CD4-positive, alpha-beta T cell treated with Interleukin-6 at 100 ng/mL for 8 hours (primary cell): ENCODE measurements around the gene MYO7B.

Experiments
- DNase-seq: peaks from one replicate; pipeline ENCODE4 v3.0.0-alpha.2; 2020; ENCODE audit warnings: mixed read lengths, low spot score

MYO7B gene

GRCh38 chr2:127650041-127650784, 114.7 kb downstream of the MYO7B start:
- DNase-seq, result no peak

- no peak for DNase-seq
Measured at GRCh38 chr2:127650785-127651380, 115.4 kb downstream of the MYO7B start.

GRCh38 chr2:127651381-127651809, 115.9 kb downstream of the MYO7B start:
- DNase-seq, result no peak

- no peak for DNase-seq
Measured at GRCh38 chr2:127651971-127652550, 116.6 kb downstream of the MYO7B start.

- no peak for DNase-seq
Measured at GRCh38 chr2:127652786-127653357, 117.4 kb downstream of the MYO7B start.

DNA sequence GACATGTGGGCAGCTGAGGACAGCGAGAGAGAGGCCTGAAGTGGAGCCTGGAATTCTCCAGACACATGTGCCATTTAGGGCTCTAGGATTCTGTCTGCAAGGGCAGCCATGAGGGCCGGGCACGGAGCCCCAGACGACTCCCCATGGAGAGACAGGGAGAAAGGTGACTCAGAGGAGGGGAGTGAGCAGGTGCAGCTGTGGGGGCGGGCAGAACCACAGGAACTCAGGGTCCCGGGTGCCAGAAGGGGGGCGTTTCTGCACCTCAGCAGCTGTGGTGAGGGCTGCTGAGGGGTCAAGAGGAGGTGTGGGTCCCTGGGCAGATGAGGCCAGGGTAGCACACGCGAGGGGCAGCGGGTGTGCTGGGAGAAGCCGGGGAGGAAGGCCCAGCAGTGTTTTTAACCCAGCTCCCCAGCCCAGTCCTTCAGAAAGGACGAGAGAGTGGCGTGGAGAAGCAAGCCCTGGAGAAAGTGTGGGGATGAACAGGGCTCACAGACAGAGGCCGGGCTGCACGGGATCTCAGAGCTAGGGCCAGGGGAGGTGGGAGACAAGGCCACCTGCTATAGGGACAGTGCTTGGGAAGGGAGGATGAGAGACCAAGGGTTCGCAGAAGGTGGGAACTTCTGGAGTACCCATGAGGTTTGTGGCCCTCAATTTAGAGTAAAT, 118.1 kb downstream of the MYO7B start:
- DNase-seq, result no peak

- no peak for DNase-seq
Measured at GRCh38 chr2:127654084-127654837, 118.8 kb downstream of the MYO7B start.

DNA sequence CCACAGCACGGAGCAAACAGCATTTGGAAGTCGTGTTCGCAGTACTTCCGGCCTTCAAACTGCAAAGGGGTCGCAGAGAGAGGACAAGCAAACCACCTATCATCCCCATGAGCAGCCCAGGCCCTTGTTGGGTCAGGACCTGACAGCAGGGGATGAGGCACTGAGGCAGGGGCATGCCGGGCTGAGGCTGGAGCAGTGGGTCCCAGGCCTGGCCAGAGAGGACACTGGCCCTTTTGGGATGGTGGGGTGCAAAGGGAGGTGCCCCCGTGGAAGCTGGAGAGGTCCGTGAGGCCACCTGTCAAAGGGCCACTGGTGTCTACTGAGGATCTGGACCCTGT, 119.3 kb downstream of the MYO7B start:
- no peak for DNase-seq

- no peak for DNase-seq
Measured at GRCh38 chr2:127655209-127656073, 120.0 kb downstream of the MYO7B start.

DNA sequence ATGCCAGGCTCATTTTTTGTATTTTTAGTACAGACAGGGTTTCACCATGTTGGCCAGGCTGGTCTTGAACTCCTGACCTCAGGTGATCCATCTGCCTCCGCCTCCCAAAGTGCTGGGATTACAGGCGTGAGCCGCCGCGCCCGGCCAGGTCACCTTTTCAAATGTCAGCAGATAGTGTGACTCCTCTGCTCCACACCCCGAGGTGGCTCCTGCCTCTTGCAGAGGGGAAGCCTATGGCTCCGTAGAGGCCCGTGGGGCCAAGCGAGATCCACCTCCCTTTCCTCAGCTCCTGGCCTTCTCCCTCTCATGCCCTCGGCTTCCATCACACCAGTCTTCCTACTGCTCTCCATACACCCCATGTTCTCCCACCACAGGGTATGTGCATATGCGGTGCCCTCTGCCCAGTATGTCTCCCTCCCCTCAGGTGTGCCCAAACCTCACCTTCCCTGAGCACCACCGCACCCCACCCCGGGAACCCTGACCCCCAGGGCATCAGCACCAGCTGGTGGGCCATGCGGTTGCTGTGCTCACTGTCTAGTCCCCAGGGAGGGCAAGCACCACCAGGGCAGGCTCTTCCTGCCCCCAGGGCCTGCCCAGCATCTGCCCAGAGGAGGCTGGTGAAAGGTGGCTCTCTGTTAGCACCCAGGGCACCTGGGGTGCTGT, 121.2 kb downstream of the MYO7B start:
- no peak for DNase-seq

- no peak for DNase-seq
Measured at GRCh38 chr2:127657232-127657595, 121.7 kb downstream of the MYO7B start.

- DNase-seq, result no peak
Measured at GRCh38 chr2:127658146-127658545, 122.7 kb downstream of the MYO7B start.

DNA sequence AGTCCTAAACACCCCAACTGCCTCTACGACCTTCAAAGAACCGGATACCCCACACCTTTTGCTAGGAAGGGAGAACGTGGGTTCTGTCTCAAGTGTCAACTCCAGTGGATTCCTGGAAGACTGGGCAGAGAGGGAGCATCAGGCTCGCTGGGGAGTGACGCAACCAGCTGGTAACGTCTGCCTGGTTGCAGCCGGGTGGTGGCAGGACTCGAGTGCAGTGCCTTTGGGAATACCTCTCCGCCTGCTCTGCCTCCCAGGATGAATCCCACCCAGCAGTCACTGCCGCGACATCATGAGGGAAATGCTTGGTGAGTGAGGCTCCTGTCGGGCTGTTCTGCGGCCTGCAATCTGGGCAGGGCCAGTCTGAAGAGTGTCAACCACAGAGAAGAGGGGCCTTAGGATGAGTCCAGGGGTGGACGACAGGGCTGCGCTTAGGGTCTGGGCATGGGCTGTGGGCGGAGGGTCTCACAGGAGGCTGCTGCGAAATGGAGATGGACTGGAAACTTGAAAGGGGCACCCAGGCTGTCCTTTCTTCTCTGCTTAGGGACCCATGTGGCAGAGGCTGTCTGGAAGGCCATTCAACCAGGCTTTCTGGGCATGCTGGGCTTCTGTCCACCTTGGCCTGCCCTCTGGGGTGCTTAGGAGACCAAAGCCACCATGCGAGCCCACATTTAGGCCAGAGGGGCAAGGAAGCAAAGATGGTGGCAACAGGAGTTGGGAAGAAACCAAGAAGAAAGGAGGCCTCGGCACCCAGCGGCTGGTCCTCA, 123.3 kb downstream of the MYO7B start:
- DNase-seq, result no peak

DNA sequence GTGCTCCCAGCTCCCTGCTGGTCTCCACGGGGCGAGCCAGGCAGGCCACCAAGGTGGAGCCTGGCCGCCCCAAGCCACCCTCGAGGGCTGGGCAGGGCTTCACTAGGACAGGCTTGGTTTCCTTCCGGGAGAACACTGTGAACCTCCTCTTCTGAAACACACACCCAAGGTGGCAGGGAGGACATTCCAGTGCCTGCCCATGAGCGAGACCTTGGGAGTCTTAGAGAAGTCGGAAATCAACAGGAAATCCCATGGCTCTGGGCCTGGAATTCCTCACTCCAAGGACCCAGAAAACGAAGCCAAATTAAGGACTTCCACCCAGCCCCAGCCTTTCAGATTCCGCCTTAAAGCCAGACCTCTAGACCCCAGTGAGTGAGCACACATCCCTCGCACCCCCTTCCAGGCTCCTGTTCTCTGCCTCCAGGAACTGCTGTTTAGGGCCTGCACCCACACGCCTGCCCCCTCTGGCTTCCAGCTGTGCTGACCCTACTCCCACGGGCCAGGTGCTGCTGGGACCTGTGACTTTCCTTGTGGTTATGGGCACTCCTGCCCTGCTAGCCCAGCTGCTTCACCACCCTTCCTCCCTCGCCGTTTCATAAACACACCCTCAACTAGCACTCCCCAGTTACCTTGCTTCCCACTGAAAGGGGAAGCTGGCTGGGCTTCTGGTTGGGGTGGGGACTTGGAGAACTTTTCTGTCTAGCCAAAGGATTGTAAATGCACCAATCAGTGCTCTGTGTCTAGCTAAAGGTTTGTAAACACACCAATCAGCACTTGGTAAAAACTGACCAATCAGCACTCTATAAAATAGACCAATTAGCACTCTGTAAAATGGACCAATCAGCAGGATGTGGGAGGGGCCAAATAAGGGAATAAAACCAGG, 124.2 kb downstream of the MYO7B start:
- DNase-seq, result no peak

- DNase-seq, result no peak
Measured at GRCh38 chr2:127660291-127660578, 124.8 kb downstream of the MYO7B start.

GRCh38 chr2:127661072-127661649, 125.7 kb downstream of the MYO7B start:
- DNase-seq, result no peak

DNA sequence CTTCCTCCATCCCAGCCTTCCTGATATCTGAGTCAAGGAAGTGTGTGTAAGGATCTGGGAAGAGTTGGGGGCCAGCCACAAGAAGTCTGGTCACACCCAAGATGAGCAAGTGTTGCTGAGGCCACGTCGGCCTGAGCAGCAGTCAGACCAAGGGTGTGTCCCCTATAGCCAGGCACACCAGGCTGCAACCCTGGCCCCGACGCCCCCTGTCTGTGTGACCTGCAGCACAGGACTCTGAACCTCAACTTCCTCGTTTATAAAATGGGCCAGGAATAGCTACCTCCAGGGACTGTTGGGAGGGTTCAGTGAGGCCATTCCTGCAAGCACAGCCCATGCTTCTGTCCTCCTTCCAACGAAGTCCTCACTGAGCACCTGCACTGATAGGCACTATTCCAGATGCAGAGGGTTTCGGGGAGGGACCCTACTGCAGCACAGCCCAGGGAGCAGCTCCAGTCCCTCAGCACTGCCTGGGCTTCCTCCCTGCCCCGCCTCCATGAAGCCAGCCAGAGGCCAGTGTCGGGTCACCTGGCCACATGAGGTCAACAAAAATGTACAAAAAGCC, 126.5 kb downstream of the MYO7B start:
- no peak for DNase-seq

GRCh38 chr2:127662937-127663565, 127.6 kb downstream of the MYO7B start:
- DNase-seq, result no peak
